AG10803 (cell line): Measurements from ENCODE around the gene ST7.
A peak's percentile ranks its signal among the peaks of the same experiment; 100 is the strongest.

ENCODE experiments used
- DNase-seq: peaks from one replicate; pipeline ENCODE4 v3.0.0; 2010; ENCODE audit warnings: low read depth
- H3K4me3 ChIP-seq: 2 replicates; pipeline ENCODE4 v1.5.1; 2011; ENCODE audit warnings: mild to moderate bottlenecking, low read length, control low read depth
- CTCF ChIP-seq: conservative IDR thresholded peaks from 2 replicates; pipeline ENCODE4 v1.5.1; 2011; ENCODE audit warnings: mild to moderate bottlenecking, low read length, control low read depth, inconsistent platforms

The ST7 gene

GRCh38 chr7:117048882-117049281 lies 95.6 kb downstream of the ST7 start:
- no peak overlapping the region for H3K4me3 ChIP-seq
- DNase-seq = no peak
- TF ChIP-seq CTCF = no peak

- no peak for TF ChIP-seq CTCF
- no peak for DNase-seq
- no peak overlapping the region for H3K4me3 ChIP-seq
These were observed 98.5 kb downstream of the ST7 start for GRCh38 chr7:117051808-117052207.

GRCh38 chr7:117053432-117053831 lies 100.1 kb downstream of the ST7 start:
- peak; percentile 43 for DNase-seq

GRCh38 chr7:117061751-117062150 lies 108.5 kb downstream of the ST7 start:
- no peak overlapping the region for H3K4me3 ChIP-seq
- DNase-seq = peak; percentile 35
- TF ChIP-seq CTCF = no peak

More at GRCh38 chr7:117053432-117053831, 100.1 kb downstream of the ST7 start:
- TF ChIP-seq CTCF = no peak
- H3K4me3 ChIP-seq = no peak overlapping the region

GRCh38 chr7:117062300-117062699 lies 109.0 kb downstream of the ST7 start:
- DNase-seq = no peak
- TF ChIP-seq CTCF = no peak
- no peak overlapping the region for H3K4me3 ChIP-seq

GRCh38 chr7:117064688-117065087 lies 111.4 kb downstream of the ST7 start:
- no peak for DNase-seq
- H3K4me3 ChIP-seq = no peak overlapping the region
- no peak for TF ChIP-seq CTCF

GRCh38 chr7:117065571-117066150 lies 112.4 kb downstream of the ST7 start:
- DNase-seq = no peak
- no peak overlapping the region for H3K4me3 ChIP-seq
- TF ChIP-seq CTCF = no peak
